Ovary (tissue), 9 donors: ENCODE results near the gene LCLAT1. TPM values are rescaled to one million over a fixed set of nuclear protein-coding genes. Genes with fewer than 3 reads are reported as not detected.
"Not testable (repeated sequence)": the region's sequence is repeated elsewhere in the genome, so short reads cannot be mapped to it uniquely, and the experiment has no call there.

ENCODE experiments used
- DNase-seq, 5 donors: peaks; one replicate each; pipeline ENCODE4 v3.0.0-alpha.2; 2019 to 2020
- H3K27ac ChIP-seq, 2 donors: fragments of 200-600 bp; one replicate each; pipeline versions ENCODE4 v1.5.1 to v1.8.0; 2019 to 2022
- H3K27me3 ChIP-seq: fragments of 200-600 bp; one replicate; pipeline ENCODE4 v1.8.0; 2022
- H3K36me3 ChIP-seq: fragments of 200-600 bp; sonication (generic); one replicate; pipeline ENCODE4 v1.5.1; 2019
- H3K4me1 ChIP-seq: one replicate; pipeline ENCODE4 v1.8.1; 2013; ENCODE audit warnings: mild to moderate bottlenecking, moderate library complexity; ENCODE audit not compliant: insufficient read depth
- H3K4me3 ChIP-seq: fragments of 200-600 bp; sonication (generic); one replicate; pipeline ENCODE4 v1.5.1; 2017
- H3K9me3 ChIP-seq, 2 donors: fragments of 200-600 bp in 1 of 2; sonication (generic) in 1 of 2; one replicate each; pipeline versions ENCODE4 v1.5.1 to v1.8.1; 2013 to 2019; ENCODE audit warnings: mild to moderate bottlenecking in 1 of 2, moderate library complexity in 1 of 2
- CTCF ChIP-seq, 3 donors: fragments of 450-650 bp in 2 of 3; fragments of 200-600 bp in 1 of 3; IDR thresholded peaks; one replicate each; pipeline versions ENCODE4 v1.5.1 to v1.8.0; 2016 to 2022; ENCODE audit warnings: antibody characterized with exemption in 3 of 3, mild to moderate bottlenecking in 1 of 3
- EP300 ChIP-seq: sonication (generic); formaldehyde crosslinking; IDR thresholded peaks from one replicate; pipeline ENCODE4 v1.6.1; 2017; ENCODE audit warnings: antibody characterized with exemption
- POLR2A ChIP-seq: fragments of 450-650 bp; IDR thresholded peaks from one replicate; pipeline ENCODE4 v1.6.1; 2017; ENCODE audit warnings: antibody characterized with exemption, mild to moderate bottlenecking, moderate library complexity
- WGBS, 3 donors: extraction: QIAGEN DNeasy Blood & Tissue Kit in 1 of 3; methylation state at CpG; one replicate each; pipeline versions ENCODE4 v1.1.5 to v1.1.7; 2013 to 2017; 5-methylcytosine and 5-hydroxymethylcytosine counted together
- intact Hi-C, 4 donors: fragments of 100-400 bp; cut with DNase I; formaldehyde crosslinking; loops; one replicate each; pipeline versions ENCODE4 v1.11.0 to v1.15.1; 2022 to 2023
- polyA plus RNA-seq, 2 donors: library from polyadenylated mRNA; stranded (reverse); fragments of 200-250 nt in 1 of 2; fragments of 350-450 nt in 1 of 2; fragmentation: Illumina TruSeq in 1 of 2; extraction: RNeasy Lipid Tissue Mini Kit (QIAGEN cat#74804) in 1 of 2; gene quantifications; one replicate each; pipeline ENCODE4 v1.2.3, GENCODE V29; 2013 to 2014
- total RNA-seq, 7 donors: library from RNA; depleted of rRNA in 2 of 7; stranded (reverse); fragments of >200 nt in 2 of 7; fragmentation: NEBNext Ultra II Directional in 3 of 7; extraction: Animal tissue kit (Norgen Biotek cat#: 25700) in 3 of 7; gene quantifications; one replicate each; pipeline versions ENCODE4 v1.1.0 to v1.2.4, GENCODE V29; 2016 to 2023
- donor health status: DM: no; HTN: no; CAD: no; lungs with moderate emphysema.
- donor health status: DM: no; HTN: no; CAD: no.
- donor health status: Bipolar disorder and iron deficiency.
- donor health status: DM: yes; HTN: yes; CAD: no.
- donor health status: DM: no; HTN: no; CAD: no.
- donor health status: DM: yes; HTN: yes; CAD: no.

Gene LCLAT1
- total and polyA plus RNA-seq, 9 donors: 3.2 to 26.5 (median 22.6) TPM

- Histone ChIP-seq H3K4me1 (peaks cover 10% of the 10 kb centered on the region), H3K27ac (peak overlapping the region in 1 of 2 donors; percentile 26), H3K27me3 (no peaks in the 10 kb centered on the region), H3K4me3 (no peak overlapping the region), H3K36me3 (no peaks in the 10 kb centered on the region), H3K9me3 (no peaks in the 10 kb centered on the region)
- no peak for TF ChIP-seq EP300
- TF ChIP-seq CTCF (IDR thresholded peaks at IDR 0.05): no peak
- no peak for TF ChIP-seq POLR2A
- no peak for DNase-seq
- 31 to 54% (median 33%) methylated on average over 4 of the region's 4 CpGs for WGBS, 3 donors
- intact Hi-C loops: loop anchor here in 1 of 4 donors (5.0 kb wide), 1 partner anchor 177 kb away; no protein-coding TSS in a partner anchor
These were observed 63.4 kb downstream of the LCLAT1 start for GRCh38 chr2:30510409-30510808.

DNA sequence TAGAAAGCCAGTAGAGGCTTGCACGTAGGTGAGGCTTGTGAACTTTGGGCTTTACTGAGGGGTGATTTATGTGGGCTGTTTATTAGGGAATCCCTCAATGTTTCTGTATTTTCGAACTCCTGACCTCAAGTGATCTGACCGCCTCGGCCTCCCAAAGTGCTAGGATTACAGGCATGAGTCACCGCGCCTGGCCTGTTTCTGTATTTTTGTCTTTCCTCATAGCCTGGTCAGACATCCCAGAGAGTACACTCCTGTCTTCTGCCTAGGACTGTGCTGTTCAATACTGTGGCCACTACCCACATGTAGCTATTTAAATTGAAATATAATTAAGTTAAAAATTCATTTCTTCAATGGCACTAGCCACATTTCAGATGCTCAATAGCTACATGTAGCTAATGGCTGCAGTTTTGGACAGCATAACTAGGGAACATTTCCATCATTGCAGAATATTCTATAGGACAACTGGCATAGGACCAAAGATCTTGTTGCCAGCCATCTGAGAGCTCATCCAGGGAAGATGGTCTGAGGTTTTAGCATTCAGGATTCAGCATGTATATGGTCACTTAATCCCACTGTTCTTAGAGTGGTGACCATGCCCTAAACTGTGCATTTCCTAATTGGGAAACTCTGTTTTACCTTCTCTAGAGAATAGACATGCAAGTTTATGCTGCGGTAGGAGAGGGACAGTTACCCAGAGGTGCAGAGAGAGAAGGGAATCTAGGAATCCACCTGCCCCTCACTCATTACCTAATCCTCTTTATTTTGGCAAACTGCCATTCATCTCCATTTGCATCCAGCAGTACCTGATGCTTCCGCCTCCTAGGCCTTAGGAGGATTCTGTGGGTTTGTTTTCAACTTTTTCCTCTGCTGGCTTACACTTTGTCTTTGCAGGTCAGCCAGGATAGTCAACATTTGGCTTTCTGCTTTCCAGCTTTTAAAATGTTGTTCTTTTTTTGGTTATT, 64.4 kb downstream of the LCLAT1 start:
- Histone ChIP-seq H3K4me1 (peaks cover 10% of the 10 kb centered on the region), H3K9me3 (no peaks in the 10 kb centered on the region), H3K4me3 (no peak overlapping the region), H3K27ac (peak overlapping the region in 1 of 2 donors; percentile 26), H3K27me3 (no peaks in the 10 kb centered on the region), H3K36me3 (no peaks in the 10 kb centered on the region)
- intact Hi-C loops: loop anchor here in 1 of 4 donors (5.0 kb wide), 1 partner anchor 176 kb away; no protein-coding TSS in a partner anchor
- WGBS, 3 donors: 22 to 42% (median 34%) methylated on average over 8 of the region's 8 CpGs
- TF ChIP-seq CTCF (IDR thresholded peaks at IDR 0.05): no peak
- no peak for TF ChIP-seq POLR2A
- no peak for TF ChIP-seq EP300
- peak; percentile 49 to 73 (median 56) for DNase-seq

DNA sequence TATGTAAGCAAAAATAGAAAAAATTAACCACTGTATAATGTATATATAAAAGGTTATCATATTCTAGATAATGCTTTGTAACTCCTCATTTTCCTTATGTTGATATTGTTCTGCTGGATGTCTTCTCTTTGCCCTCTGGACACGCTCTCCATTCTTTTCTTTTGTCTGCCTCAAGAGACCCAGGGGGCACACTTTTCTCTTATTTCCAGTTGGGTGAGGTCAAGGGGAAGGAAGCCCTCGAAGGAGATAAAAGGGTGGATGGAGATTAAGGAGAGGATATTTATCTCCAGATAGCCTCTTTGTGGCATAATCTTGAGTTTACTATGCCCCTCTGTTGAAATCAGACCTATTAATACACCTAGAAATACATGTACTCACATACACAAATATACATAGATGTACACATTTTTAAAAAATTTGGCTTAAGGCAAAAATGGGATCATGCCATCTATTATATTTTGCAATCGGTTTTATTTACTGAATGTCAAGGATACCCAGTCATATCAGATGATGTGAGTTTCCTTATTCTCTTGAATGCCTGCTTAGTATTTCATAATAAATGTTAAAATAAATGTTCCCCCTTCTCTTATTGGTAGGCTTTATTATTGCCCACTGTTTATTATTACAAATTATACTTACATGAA, 65.3 kb downstream of the LCLAT1 start:
- TF ChIP-seq POLR2A (no peak), CTCF (IDR thresholded peaks at IDR 0.05) (no peak), EP300 (no peak)
- H3K4me3 ChIP-seq: no peak overlapping the region
- H3K27ac ChIP-seq: no peak overlapping the region
- intact Hi-C loops: loop anchor here in 1 of 4 donors (5.0 kb wide), 1 partner anchor 175 kb away; no protein-coding TSS in a partner anchor
- H3K9me3 ChIP-seq: no peaks in the 10 kb centered on the region
- 71 to 77% (median 74%) methylated on average over 3 of the region's 3 CpGs for WGBS, 3 donors
- H3K4me1 ChIP-seq: peaks cover 10% of the 10 kb centered on the region
- H3K36me3 ChIP-seq: no peaks in the 10 kb centered on the region
- DNase-seq: no peak
- H3K27me3 ChIP-seq: no peaks in the 10 kb centered on the region

DNA sequence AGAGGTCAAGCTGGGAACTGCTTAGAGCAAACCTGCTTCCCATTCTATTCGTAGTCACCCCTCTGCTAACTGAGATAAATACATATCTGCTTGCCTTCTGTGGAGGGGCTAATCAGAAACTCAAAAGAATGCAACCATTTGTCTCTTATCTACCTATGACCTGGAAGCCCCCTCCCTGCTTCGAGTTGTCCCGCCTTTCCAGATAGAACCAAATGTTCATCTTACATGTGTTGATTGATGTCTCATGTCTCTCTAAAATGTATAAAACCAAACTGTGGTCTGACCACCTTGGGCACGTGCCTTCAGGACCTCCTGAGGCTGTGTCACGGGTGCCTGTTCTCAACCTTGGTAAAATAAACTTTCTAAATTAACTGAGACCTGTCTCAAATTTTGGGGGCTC, 66.6 kb downstream of the LCLAT1 start:
- not testable (repeated sequence) for H3K4me1 ChIP-seq, H3K36me3 ChIP-seq, H3K9me3 ChIP-seq, DNase-seq, H3K27ac ChIP-seq, H3K4me3 ChIP-seq, H3K27me3 ChIP-seq
- 70 to 82% (median 78%) methylated on average over 5 of the region's 5 CpGs for WGBS, 3 donors
- intact Hi-C loops: loop anchor here in 1 of 4 donors (5.0 kb wide), 1 partner anchor 174 kb away; no protein-coding TSS in a partner anchor
